ENCODE measurements around the gene UGDH. TPM values are rescaled to one million over a fixed set of nuclear protein-coding genes. Genes with fewer than 3 reads are reported as not detected.

UGDH gene
- total RNA-seq, 4 donors from 2014 or later: 293 to 849 (median 479) TPM

GRCh38 chr4:39502019-39502663 lies 25.1 kb downstream of the UGDH start:
- TF ChIP-seq EP300 (IDR thresholded peaks at IDR 0.05; ENCODE audit: low read depth) (no peak), POLR2AphosphoS5 (IDR thresholded peaks at IDR 0.05) (no peak), POLR2A (IDR thresholded peaks at IDR 0.05) (no peak)
- TF ChIP-seq, protein P1, sequence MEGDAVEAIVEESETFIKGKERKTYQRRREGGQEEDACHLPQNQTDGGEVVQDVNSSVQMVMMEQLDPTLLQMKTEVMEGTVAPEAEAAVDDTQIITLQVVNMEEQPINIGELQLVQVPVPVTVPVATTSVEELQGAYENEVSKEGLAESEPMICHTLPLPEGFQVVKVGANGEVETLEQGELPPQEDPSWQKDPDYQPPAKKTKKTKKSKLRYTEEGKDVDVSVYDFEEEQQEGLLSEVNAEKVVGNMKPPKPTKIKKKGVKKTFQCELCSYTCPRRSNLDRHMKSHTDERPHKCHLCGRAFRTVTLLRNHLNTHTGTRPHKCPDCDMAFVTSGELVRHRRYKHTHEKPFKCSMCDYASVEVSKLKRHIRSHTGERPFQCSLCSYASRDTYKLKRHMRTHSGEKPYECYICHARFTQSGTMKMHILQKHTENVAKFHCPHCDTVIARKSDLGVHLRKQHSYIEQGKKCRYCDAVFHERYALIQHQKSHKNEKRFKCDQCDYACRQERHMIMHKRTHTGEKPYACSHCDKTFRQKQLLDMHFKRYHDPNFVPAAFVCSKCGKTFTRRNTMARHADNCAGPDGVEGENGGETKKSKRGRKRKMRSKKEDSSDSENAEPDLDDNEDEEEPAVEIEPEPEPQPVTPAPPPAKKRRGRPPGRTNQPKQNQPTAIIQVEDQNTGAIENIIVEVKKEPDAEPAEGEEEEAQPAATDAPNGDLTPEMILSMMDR (IDR thresholded peaks at IDR 0.05): no peak
- Histone ChIP-seq H3K9me3 (no peaks in the 10 kb centered on the region), H3K36me3 (peaks cover 0 to 71% (median 36%) of the 10 kb centered on the region in 4 donors), H3K4me3 (no peak overlapping the region), H3K4me1 (peaks cover 0 to 20% (median 0%) of the 10 kb centered on the region in 4 donors), H3K27me3 (no peaks in the 10 kb centered on the region), H3K27ac (no peak overlapping the region)
- in situ Hi-C loops (cut with MboI; ENCODE audit: low pct_ligation_motif_present in 1 of 4, low pct_unique_long_range_greater_than_20kb in 1 of 4, low sequenced_read_pairs in 3 of 4) (no loop called here), intact Hi-C loops (cut with DNase I; ENCODE audit: low total_unique reads) (no loop called here)
- DNase-seq: no peak

DNA sequence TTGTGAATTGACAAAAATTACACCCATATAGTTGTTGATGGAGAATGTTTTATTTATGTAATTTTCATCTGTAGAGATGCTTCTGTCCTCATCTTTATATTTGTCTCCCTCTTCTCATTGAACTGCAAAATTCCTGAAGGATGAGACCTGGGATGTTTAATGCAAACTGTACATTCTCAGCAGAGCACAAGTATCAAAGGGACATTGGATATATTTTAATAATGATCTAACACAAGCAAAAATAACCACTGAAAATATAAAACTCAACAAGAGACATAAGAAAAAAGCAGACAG lies 28.6 kb downstream of the UGDH start:
- H3K4me1 ChIP-seq: no peaks in the 10 kb centered on the region
- H3K27ac ChIP-seq: no peak overlapping the region
- DNase-seq: no peak
- no peaks in the 10 kb centered on the region for H3K9me3 ChIP-seq
- H3K4me3 ChIP-seq: no peak overlapping the region
- TF ChIP-seq POLR2AphosphoS5 (IDR thresholded peaks at IDR 0.05) (no peak), EP300 (IDR thresholded peaks at IDR 0.05; ENCODE audit: low read depth) (no peak), POLR2A (IDR thresholded peaks at IDR 0.05) (no peak)
- TF ChIP-seq, protein P1 (IDR thresholded peaks at IDR 0.05): no peak
- in situ Hi-C loops (cut with MboI; ENCODE audit: low pct_ligation_motif_present in 1 of 4, low pct_unique_long_range_greater_than_20kb in 1 of 4, low sequenced_read_pairs in 3 of 4): loop anchor here in 1 of 4 donors (25.0 kb wide), 1 partner anchor 464 kb away; no protein-coding TSS in a partner anchor
- intact Hi-C loops (cut with DNase I; ENCODE audit: low total_unique reads): no loop called here
- no peaks in the 10 kb centered on the region for H3K27me3 ChIP-seq
- H3K36me3 ChIP-seq: peaks cover 0 to 42% (median 20%) of the 10 kb centered on the region in 4 donors

DNA sequence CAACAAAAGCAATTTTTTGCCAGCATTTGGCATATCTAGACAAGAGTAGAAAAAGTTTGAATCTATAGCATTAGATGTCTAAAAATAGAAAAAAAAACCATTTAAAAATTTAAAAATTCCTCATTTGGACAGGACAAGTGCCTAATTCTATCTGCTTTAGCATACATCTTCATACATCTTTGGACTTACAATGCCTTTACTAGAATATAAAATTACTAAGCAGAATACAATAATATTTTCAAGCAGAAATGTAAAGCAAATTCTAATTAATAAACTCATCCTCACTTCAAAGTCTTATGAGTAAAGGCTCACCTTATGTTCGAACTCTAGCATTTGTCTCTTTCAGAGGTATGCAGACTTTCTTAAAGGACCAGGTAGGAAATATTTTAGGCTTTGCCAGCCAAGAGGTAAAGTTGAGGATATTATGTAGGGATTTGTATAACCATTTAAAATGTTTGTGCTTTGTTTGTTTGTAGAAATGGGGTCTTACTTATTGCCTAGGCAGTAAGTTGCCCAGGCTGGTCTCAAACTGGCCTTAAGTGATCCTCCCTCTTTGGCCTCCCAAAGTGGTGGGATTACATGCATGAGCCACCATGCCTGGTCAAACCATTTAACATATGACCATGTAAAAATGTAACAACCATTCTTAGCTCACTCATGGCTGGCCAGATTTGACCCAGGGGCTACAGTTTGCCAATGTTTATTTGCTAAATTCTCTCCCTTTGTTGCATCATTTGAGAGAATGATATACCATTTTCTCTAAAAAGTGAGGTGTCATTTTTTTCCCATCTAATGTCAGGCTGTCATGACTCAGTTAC lies 29.1 kb downstream of the UGDH start:
- intact Hi-C loops (cut with DNase I; ENCODE audit: low total_unique reads): no loop called here
- no peaks in the 10 kb centered on the region for H3K9me3 ChIP-seq
- in situ Hi-C loops (cut with MboI; ENCODE audit: low pct_ligation_motif_present in 1 of 4, low pct_unique_long_range_greater_than_20kb in 1 of 4, low sequenced_read_pairs in 3 of 4): loop anchor here in 1 of 4 donors (25.0 kb wide), 1 partner anchor 464 kb away; no protein-coding TSS in a partner anchor
- H3K4me1 ChIP-seq: no peaks in the 10 kb centered on the region
- no peak for DNase-seq
- TF ChIP-seq, protein P1 (IDR thresholded peaks at IDR 0.05): no peak
- no peak for TF ChIP-seq EP300 (IDR thresholded peaks at IDR 0.05; ENCODE audit: low read depth)
- TF ChIP-seq POLR2AphosphoS5 (IDR thresholded peaks at IDR 0.05): peak in 1 of 3 donors; percentile 16
- TF ChIP-seq POLR2A (IDR thresholded peaks at IDR 0.05): no peak
- no peak overlapping the region for H3K4me3 ChIP-seq
- 93 to 100% methylated on average over 1 of the region's 1 CpG for WGBS, 2 donors (ENCODE audit: low coverage in 1 of 2)
- H3K27me3 ChIP-seq: no peaks in the 10 kb centered on the region
- no peak overlapping the region for H3K27ac ChIP-seq
- peaks cover 0 to 37% (median 17%) of the 10 kb centered on the region in 4 donors for H3K36me3 ChIP-seq

- Histone ChIP-seq H3K4me3 (no peak overlapping the region), H3K9me3 (no peaks in the 10 kb centered on the region), H3K36me3 (peaks cover 0 to 16% (median 8%) of the 10 kb centered on the region in 4 donors), H3K27ac (no peak overlapping the region), H3K27me3 (no peaks in the 10 kb centered on the region), H3K4me1 (no peaks in the 10 kb centered on the region)
- no peak for TF ChIP-seq EP300 (IDR thresholded peaks at IDR 0.05; ENCODE audit: low read depth)
- TF ChIP-seq POLR2A (IDR thresholded peaks at IDR 0.05): no peak
- TF ChIP-seq, protein P1 (IDR thresholded peaks at IDR 0.05): no peak
- no peak for TF ChIP-seq POLR2AphosphoS5 (IDR thresholded peaks at IDR 0.05)
- intact Hi-C loops (cut with DNase I; ENCODE audit: low total_unique reads) (no loop called here), in situ Hi-C loops (cut with MboI; ENCODE audit: low pct_ligation_motif_present in 1 of 4, low pct_unique_long_range_greater_than_20kb in 1 of 4, low sequenced_read_pairs in 3 of 4) (loop anchor here in 1 of 4 donors (25.0 kb wide), 1 partner anchor 467 kb away; no protein-coding TSS in a partner anchor)
- 54 to 57% methylated on average over 4 of the region's 4 CpGs for WGBS, 2 donors (ENCODE audit: low coverage in 1 of 2)
- no peak for DNase-seq
Measured at GRCh38 chr4:39495446-39496213, 31.6 kb downstream of the UGDH start.

Data from transverse colon (tissue), 4 donors.